ENCODE measurements around the gene PFKFB1. TPM values are rescaled to one million over a fixed set of nuclear protein-coding genes. Genes with fewer than 3 reads are reported as not detected.

PFKFB1 gene
- total RNA-seq, 1 donor from 2014 or later, result 0.49 TPM

DNA sequence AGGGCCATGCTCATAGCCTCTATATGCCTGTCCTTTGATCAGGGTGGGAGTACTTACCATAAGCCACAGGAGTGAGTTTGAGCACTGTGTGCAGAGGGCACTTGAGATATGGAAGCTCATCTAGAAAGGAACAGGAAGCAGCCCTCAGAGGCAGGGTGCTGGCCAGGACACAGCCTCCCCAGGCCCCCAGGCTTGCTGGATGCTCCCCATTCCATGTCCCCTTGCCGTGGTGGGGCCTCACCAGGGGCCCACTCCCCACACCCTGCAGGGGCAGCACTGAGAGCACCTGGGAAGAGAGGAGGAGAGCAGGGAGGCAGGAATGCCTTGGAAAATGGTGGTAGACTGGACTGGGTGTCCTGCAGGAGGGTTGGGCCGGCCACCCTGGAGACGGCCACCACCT, 59.1 kb downstream of the PFKFB1 start:
- Mint-ChIP-seq H3K27ac (ENCODE audit: unreplicated experiment) (no peak overlapping the region), H3K9me3 (ENCODE audit: unreplicated experiment) (no peaks in the 10 kb centered on the region), H3K4me3 (ENCODE audit: unreplicated experiment) (no peak overlapping the region)

DNA sequence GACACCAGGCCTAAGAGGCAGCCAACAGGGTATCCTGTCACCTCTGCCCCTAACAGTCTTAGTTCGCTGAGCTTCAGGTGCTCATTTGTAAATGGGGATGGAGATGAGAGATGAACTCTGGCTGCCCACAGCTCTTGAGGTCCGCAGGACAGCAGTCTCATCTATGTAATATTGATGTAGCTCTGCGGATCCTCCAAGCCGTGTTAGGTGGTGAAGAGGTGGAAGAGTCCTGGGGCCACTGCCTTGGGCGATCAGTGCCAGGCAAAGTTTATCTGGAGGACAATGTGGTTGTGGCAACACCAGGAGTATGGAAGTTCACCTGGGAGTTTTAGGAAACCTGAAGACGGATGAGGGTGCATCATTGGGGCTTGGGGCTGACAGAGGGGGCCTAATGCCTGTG, 59.9 kb downstream of the PFKFB1 start:
- no peaks in the 10 kb centered on the region for H3K9me3 Mint-ChIP-seq (ENCODE audit: unreplicated experiment)
- H3K36me3 Mint-ChIP-seq (ENCODE audit: low read depth, unreplicated experiment), result peaks cover 8% of the 10 kb centered on the region
- no peak for DNase-seq (ENCODE audit: low spot score)
- no peak for TF ChIP-seq CTCF (IDR thresholded peaks at IDR 0.05; ENCODE audit: unreplicated experiment)
- no peak overlapping the region for H3K27ac Mint-ChIP-seq (ENCODE audit: unreplicated experiment)
- peaks cover 3% of the 10 kb centered on the region for H3K27me3 Mint-ChIP-seq (ENCODE audit: unreplicated experiment)
- H3K4me1 Mint-ChIP-seq (ENCODE audit: unreplicated experiment), result no peaks in the 10 kb centered on the region
- no peak overlapping the region for H3K4me3 Mint-ChIP-seq (ENCODE audit: unreplicated experiment)

More for the DNA sequence above, 59.1 kb downstream of the PFKFB1 start:
- TF ChIP-seq CTCF (IDR thresholded peaks at IDR 0.05; ENCODE audit: unreplicated experiment), result no peak
- DNase-seq (ENCODE audit: low spot score), result no peak
- Mint-ChIP-seq H3K4me1 (ENCODE audit: unreplicated experiment) (no peaks in the 10 kb centered on the region), H3K27me3 (ENCODE audit: unreplicated experiment) (peaks cover 3% of the 10 kb centered on the region), H3K36me3 (ENCODE audit: low read depth, unreplicated experiment) (peaks cover 8% of the 10 kb centered on the region)

DNA sequence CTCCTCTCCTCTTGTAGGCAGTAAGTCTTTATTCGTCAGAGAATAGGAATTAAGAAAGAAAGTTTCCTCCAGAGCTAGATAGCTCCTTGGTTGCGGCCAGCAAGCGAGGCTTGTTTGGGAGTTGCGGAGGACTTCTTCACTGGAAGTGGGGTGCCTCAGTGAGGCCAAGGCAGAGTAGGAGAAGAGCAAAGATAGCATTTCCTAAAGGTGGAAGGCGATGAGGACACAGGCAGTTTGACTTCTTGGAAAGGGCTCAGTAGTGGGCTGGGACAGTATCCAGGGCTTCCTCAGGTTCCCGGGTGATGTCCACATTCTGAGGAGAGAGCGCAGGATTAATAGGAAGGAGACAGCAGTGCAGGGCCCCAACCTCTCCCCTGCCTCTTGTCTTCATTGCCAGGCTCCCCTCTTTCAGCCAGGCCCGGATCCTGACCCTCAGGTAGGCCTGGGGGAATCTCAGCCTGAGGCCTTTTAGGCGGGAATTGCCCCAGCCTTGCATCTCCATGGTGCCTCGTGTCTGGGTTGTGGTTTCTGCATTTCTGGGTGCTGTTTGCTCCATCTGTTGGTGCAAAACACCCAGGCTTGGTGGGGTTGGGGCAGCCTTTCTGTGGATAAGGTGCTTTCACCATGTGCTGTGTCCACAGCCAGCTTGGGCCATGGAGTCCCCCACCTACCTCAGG, 60.7 kb downstream of the PFKFB1 start:
- no peak for DNase-seq (ENCODE audit: low spot score)
- no peak overlapping the region for H3K4me3 Mint-ChIP-seq (ENCODE audit: unreplicated experiment)
- TF ChIP-seq CTCF (IDR thresholded peaks at IDR 0.05; ENCODE audit: unreplicated experiment), result no peak
- peaks cover 3% of the 10 kb centered on the region for H3K27me3 Mint-ChIP-seq (ENCODE audit: unreplicated experiment)
- no peaks in the 10 kb centered on the region for H3K9me3 Mint-ChIP-seq (ENCODE audit: unreplicated experiment)
- H3K36me3 Mint-ChIP-seq (ENCODE audit: low read depth, unreplicated experiment), result peaks cover 11% of the 10 kb centered on the region
- H3K27ac Mint-ChIP-seq (ENCODE audit: unreplicated experiment), result no peak overlapping the region
- no peaks in the 10 kb centered on the region for H3K4me1 Mint-ChIP-seq (ENCODE audit: unreplicated experiment)

DNA sequence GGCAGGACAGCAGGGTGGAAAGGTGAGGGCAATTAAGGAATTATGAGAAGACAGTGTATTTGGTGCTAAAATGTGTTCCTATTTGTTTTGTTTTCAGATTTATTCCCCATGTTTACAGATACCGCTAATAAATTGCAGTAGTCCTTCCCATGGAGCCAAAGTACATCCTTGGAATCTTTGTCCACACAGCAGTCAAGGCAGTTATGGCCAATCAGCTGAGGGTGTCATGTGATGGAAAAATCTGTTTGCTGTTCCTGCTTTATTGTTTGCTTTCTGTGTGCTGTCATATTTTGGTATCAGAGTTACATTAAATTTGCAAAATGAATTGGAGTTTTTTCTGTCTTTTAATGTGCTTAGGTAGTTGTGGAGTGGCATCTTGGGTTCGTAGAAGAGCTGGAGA, 62.9 kb downstream of the PFKFB1 start:
- H3K27me3 Mint-ChIP-seq (ENCODE audit: unreplicated experiment), result peaks cover 3% of the 10 kb centered on the region
- no peak overlapping the region for H3K27ac Mint-ChIP-seq (ENCODE audit: unreplicated experiment)

More for the DNA sequence above, 62.9 kb downstream of the PFKFB1 start:
- no peak for TF ChIP-seq CTCF (IDR thresholded peaks at IDR 0.05; ENCODE audit: unreplicated experiment)
- H3K36me3 Mint-ChIP-seq (ENCODE audit: low read depth, unreplicated experiment), result peaks cover 22% of the 10 kb centered on the region
- H3K9me3 Mint-ChIP-seq (ENCODE audit: unreplicated experiment), result no peaks in the 10 kb centered on the region
- no peaks in the 10 kb centered on the region for H3K4me1 Mint-ChIP-seq (ENCODE audit: unreplicated experiment)
- DNase-seq (ENCODE audit: low spot score), result no peak
- no peak overlapping the region for H3K4me3 Mint-ChIP-seq (ENCODE audit: unreplicated experiment)

Data from endothelial cell (in vitro differentiated cells).